H1 (cell line): Measurements from ENCODE around the gene RALGAPA2. TPM values are rescaled to one million over a fixed set of nuclear protein-coding genes. Genes with fewer than 3 reads are reported as not detected.

Experiments used
- CTCF ChIA-PET: fragments of 300-600 bp; sonication (Branson Sonifier 250); formaldehyde crosslinking; loops from one replicate; lab custom pipeline; 2021; ENCODE audit not compliant: partially characterized antibody; lab: Charles Lee
- POLR2A ChIA-PET: fragments of 300-600 bp; sonication (Branson Sonifier 250); formaldehyde crosslinking; loops from one replicate; lab custom pipeline; 2021; ENCODE audit warnings: inconsistent platforms; ENCODE audit not compliant: partially characterized antibody; lab: Charles Lee
- DNase-seq, 2 experiments: peaks; one replicate each; pipeline versions ENCODE4 v3.0.0 to v3.0.0-alpha.2; 2010 to 2022; ENCODE audit warnings: low spot score in 2 of 2, low read depth in 1 of 2, mixed read lengths in 1 of 2
- FAIRE-seq: peaks from 2 replicates; lab custom pipeline; 2011; peaks lifted over from hg19 to GRCh38; lab: Jason Lieb, UNC
- H2AFZ ChIP-seq: 2 replicates; pipeline ENCODE4 v1.8.1; 2012; ENCODE audit warnings: low read length, inconsistent platforms
- H2AK5ac ChIP-seq: 2 replicates; pipeline ENCODE4 v1.6.1; 2013; ENCODE audit warnings: low read depth, low read length
- H2BK120ac ChIP-seq: replicated peaks from 2 replicates; pipeline ENCODE3; 2013; ENCODE audit warnings: low read depth, low read length, inconsistent platforms
- H2BK12ac ChIP-seq: 2 replicates; pipeline ENCODE4 v1.6.1; 2013; ENCODE audit warnings: low read depth, low read length
- H2BK15ac ChIP-seq: 2 replicates; pipeline ENCODE4 v1.6.1; 2013; ENCODE audit warnings: low read length
- H2BK20ac ChIP-seq: 2 replicates; pipeline ENCODE4 v1.6.1; 2013; ENCODE audit warnings: low read length
- H2BK5ac ChIP-seq: 2 replicates; pipeline ENCODE4 v1.6.1; 2013; ENCODE audit warnings: low read depth, low read length
- H3K14ac ChIP-seq: 2 replicates; pipeline ENCODE4 v1.6.1; 2013; ENCODE audit warnings: inconsistent platforms; ENCODE audit not compliant: insufficient read length
- H3K18ac ChIP-seq: 2 replicates; pipeline ENCODE4 v1.6.1; 2013; ENCODE audit warnings: low read length; ENCODE audit errors: extremely low read depth
- H3K23ac ChIP-seq: 2 replicates; pipeline ENCODE4 v1.6.1; 2013; ENCODE audit warnings: inconsistent platforms; ENCODE audit not compliant: insufficient read length
- H3K23me2 ChIP-seq: 2 replicates; pipeline ENCODE4 v1.6.1; 2013; ENCODE audit warnings: low read depth, low read length
- H3K27ac ChIP-seq: 2 replicates; pipeline ENCODE4 v1.6.1; 2011; ENCODE audit warnings: low read depth, low read length, inconsistent platforms
- H3K27me3 ChIP-seq, 4 experiments: replicated peaks in 1 of 4; 1 replicate in 1 of 4; 2 replicates in 3 of 4; pipeline versions ENCODE4 v1.6.1 to v1.8.1; 2011 to 2013; ENCODE audit warnings: low read length in 3 of 4, mild to moderate bottlenecking in 3 of 4, inconsistent platforms in 2 of 4, mixed read lengths in 2 of 4, moderate library complexity in 1 of 4; ENCODE audit not compliant: control insufficient read depth in 3 of 4, insufficient read depth in 3 of 4; ENCODE audit errors: extremely low read depth in 1 of 4
- H3K36me3 ChIP-seq, 4 experiments: 2 replicates each; pipeline versions ENCODE4 v1.6.1 to v1.8.1; 2011 to 2013; ENCODE audit warnings: mild to moderate bottlenecking in 4 of 4, low read length in 3 of 4, moderate library complexity in 2 of 4, control low read depth in 1 of 4, inconsistent platforms in 1 of 4; ENCODE audit not compliant: insufficient read depth in 4 of 4, control insufficient read depth in 2 of 4
- H3K4ac ChIP-seq: replicated peaks from 2 replicates; pipeline ENCODE3; 2013; ENCODE audit warnings: low read length, low read depth, mixed read lengths, inconsistent platforms; ENCODE audit not compliant: insufficient read length
- H3K4me1 ChIP-seq, 4 experiments: replicated peaks in 1 of 4; 1 replicate in 1 of 4; 2 replicates in 3 of 4; pipeline versions ENCODE4 v1.6.1 to v1.8.1; 2011 to 2013; ENCODE audit warnings: low read length in 3 of 4, inconsistent platforms in 2 of 4, mixed read lengths in 1 of 4; ENCODE audit not compliant: insufficient read depth in 4 of 4, control insufficient read depth in 3 of 4
- H3K4me2 ChIP-seq, 2 experiments: 2 replicates each; pipeline versions ENCODE4 v1.6.1 to v1.8.1; 2011 to 2013; ENCODE audit warnings: low read depth in 2 of 2, low read length in 2 of 2, control low read depth in 1 of 2, inconsistent platforms in 1 of 2, mild to moderate bottlenecking in 1 of 2; ENCODE audit not compliant: insufficient read depth in 1 of 2
- H3K4me3 ChIP-seq, 4 experiments: fragments of 200-600, 300-600 bp in 1 of 4; sonication (generic), shearing (Covaris generic), sonication (Bioruptor Twin) in 1 of 4; 2 replicates each; pipeline versions ENCODE4 v1.5.1 to v1.8.1; 2011 to 2016; ENCODE audit warnings: low read length in 4 of 4, low read depth in 3 of 4, control low read depth in 2 of 4, inconsistent platforms in 2 of 4, mild to moderate bottlenecking in 2 of 4, mixed read lengths in 1 of 4, moderate library complexity in 1 of 4; ENCODE audit not compliant: insufficient read depth in 2 of 4; ENCODE audit errors: extremely low read depth in 1 of 4
- H3K56ac ChIP-seq: replicated peaks from 2 replicates; pipeline ENCODE3; 2013; ENCODE audit warnings: low read depth, mild to moderate bottlenecking, mixed read lengths, low read length, inconsistent platforms; ENCODE audit not compliant: insufficient read length
- H3K79me1 ChIP-seq: 2 replicates; pipeline ENCODE4 v1.6.1; 2013; ENCODE audit warnings: low read depth, low read length, control low read depth
- H3K79me2 ChIP-seq, 2 experiments: 2 replicates each; pipeline versions ENCODE4 v1.6.1 to v1.8.1; 2012 to 2013; ENCODE audit warnings: low read length in 2 of 2, mild to moderate bottlenecking in 2 of 2, inconsistent platforms in 1 of 2; ENCODE audit not compliant: insufficient read depth in 2 of 2, control insufficient read depth in 1 of 2
- H3K9ac ChIP-seq, 4 experiments: replicated peaks in 1 of 4; 1 replicate in 1 of 4; 2 replicates in 3 of 4; pipeline versions ENCODE4 v1.6.1 to v1.8.1; 2011 to 2013; ENCODE audit warnings: low read depth in 3 of 4, low read length in 3 of 4, control low read depth in 2 of 4, mild to moderate bottlenecking in 2 of 4, moderate library complexity in 2 of 4, inconsistent platforms in 1 of 4; ENCODE audit errors: extremely low read depth in 1 of 4
- H3K9me3 ChIP-seq, 2 experiments: 2 replicates each; pipeline versions ENCODE4 v1.6.1 to v1.8.1; 2012 to 2013; ENCODE audit warnings: mild to moderate bottlenecking in 2 of 2, moderate library complexity in 2 of 2, control low read depth in 1 of 2, inconsistent platforms in 1 of 2, low read depth in 1 of 2, low read length in 1 of 2, mixed read lengths in 1 of 2; ENCODE audit not compliant: insufficient read depth in 2 of 2
- H4K20me1 ChIP-seq, 2 experiments: replicated peaks in 1 of 2; 2 replicates each; pipeline versions ENCODE3 to v1.8.1; 2011 to 2013; ENCODE audit warnings: inconsistent platforms in 2 of 2, low read length in 2 of 2, mild to moderate bottlenecking in 1 of 2; ENCODE audit not compliant: insufficient read depth in 2 of 2, control insufficient read depth in 1 of 2
- H4K5ac ChIP-seq: 2 replicates; pipeline ENCODE4 v1.6.1; 2013; ENCODE audit warnings: low read length, low read depth, mixed read lengths, inconsistent platforms; ENCODE audit not compliant: insufficient read length
- H4K8ac ChIP-seq: 2 replicates; pipeline ENCODE4 v1.8.0; 2013; ENCODE audit warnings: mild to moderate bottlenecking, moderate library complexity, low read length, inconsistent platforms; ENCODE audit not compliant: insufficient read depth; ENCODE audit errors: extremely low read depth
- H4K91ac ChIP-seq: replicated peaks from 2 replicates; pipeline ENCODE3; 2013; ENCODE audit warnings: low read length, mixed read lengths, inconsistent platforms; ENCODE audit not compliant: insufficient read length
- CREB1 ChIP-seq: IDR thresholded peaks from 2 replicates; pipeline ENCODE4 v1.6.1; 2012; ENCODE audit warnings: inconsistent platforms
- CTBP2 ChIP-seq: IDR thresholded peaks from 2 replicates; pipeline ENCODE4 v1.7.0; 2011; ENCODE audit warnings: borderline replicate concordance, mild to moderate bottlenecking, moderate library complexity, mixed read lengths, low read length; ENCODE audit not compliant: insufficient read depth, insufficient read length
- EZH2 ChIP-seq: fragments of 200-600 bp; sonication (generic); IDR thresholded peaks from 2 replicates; pipeline ENCODE4 v1.7.1; 2012; ENCODE audit warnings: low read depth, mild to moderate bottlenecking, moderate library complexity, low read length, inconsistent platforms; ENCODE audit not compliant: severe bottlenecking
- HDAC2 ChIP-seq, 2 experiments: fragments of 300-600 bp in 1 of 2; sonication (generic) in 1 of 2; IDR thresholded peaks; 2 replicates each; pipeline ENCODE4 v1.6.1; 2011 to 2012; ENCODE audit warnings: low read depth in 2 of 2, low read length in 2 of 2, mild to moderate bottlenecking in 2 of 2, moderate library complexity in 2 of 2, borderline replicate concordance in 1 of 2, inconsistent platforms in 1 of 2
- JUND ChIP-seq: IDR thresholded peaks from 2 replicates; pipeline ENCODE4 v1.6.1; 2011; ENCODE audit warnings: mild to moderate bottlenecking, improper control_type of control experiment, low read length
- KDM1A ChIP-seq: fragments of 200-600, 300-600 bp; sonication (generic); IDR thresholded peaks from 2 replicates; pipeline ENCODE4 v1.7.1; 2016; ENCODE audit warnings: mild to moderate bottlenecking, low read length, borderline replicate concordance
- KDM5A ChIP-seq: fragments of 200-600 bp; IDR thresholded peaks from 2 replicates; pipeline ENCODE4 v1.7.1; 2012; ENCODE audit warnings: mild to moderate bottlenecking, low read length, inconsistent platforms, mixed read lengths
- PHF8 ChIP-seq: fragments of 200-600 bp; sonication (generic); conservative IDR thresholded peaks from 2 replicates; pipeline ENCODE4 v1.7.1; 2012; ENCODE audit warnings: low read depth, mild to moderate bottlenecking, inconsistent platforms, low read length, moderate library complexity
- POLR2A ChIP-seq, 2 experiments: IDR thresholded peaks; 1 replicate in 1 of 2; 2 replicates in 1 of 2; pipeline ENCODE4 v1.6.1; 2011; ENCODE audit warnings: low read depth in 2 of 2, low read length in 2 of 2, mild to moderate bottlenecking in 2 of 2; ENCODE audit errors: control extremely low read depth in 1 of 2
- POLR2AphosphoS5 ChIP-seq: IDR thresholded peaks from 2 replicates; pipeline ENCODE4 v1.6.1; 2011; ENCODE audit warnings: low read depth, low read length
- POU5F1 ChIP-seq: IDR thresholded peaks from 2 replicates; pipeline ENCODE4 v1.6.1; 2011; ENCODE audit warnings: low read depth, mild to moderate bottlenecking, low read length, moderate library complexity
- SIN3A ChIP-seq, 2 experiments: IDR thresholded peaks in 1 of 2; conservative IDR thresholded peaks in 1 of 2; 2 replicates each; pipeline ENCODE4 v1.6.1; 2011 to 2012; ENCODE audit warnings: low read length in 2 of 2, improper control_type of control experiment in 1 of 2, low read depth in 1 of 2, mild to moderate bottlenecking in 1 of 2
- SIRT6 ChIP-seq: IDR thresholded peaks from one replicate; pipeline ENCODE4 v1.7.1; 2012; ENCODE audit warnings: low read length, inconsistent platforms
- SP2 ChIP-seq: IDR thresholded peaks from 2 replicates; pipeline ENCODE4 v1.6.1; 2012; ENCODE audit warnings: mild to moderate bottlenecking, low read length, inconsistent platforms
- ZNF274 ChIP-seq: IDR thresholded peaks from 2 replicates; pipeline ENCODE4 v1.7.0; 2012; ENCODE audit warnings: low read length, borderline replicate concordance; ENCODE audit errors: extremely low read depth
- whole genome bisulfite sequencing, 2 experiments: shearing (Covaris generic) in 1 of 2; methylation state at CpG; one replicate each; pipeline versions ENCODE4 v1.1.6 to v1.1.7; 2013 to 2015; ENCODE audit warnings: low lambda C conversion rate in 2 of 2, mixed read lengths in 2 of 2, inconsistent platforms in 1 of 2, low coverage in 1 of 2, missing lambda C conversion rate in 1 of 2; ENCODE audit not compliant: insufficient replicate concordance in 2 of 2, insufficient coverage in 1 of 2, insufficient read length in 1 of 2; ENCODE audit errors: extremely low coverage in 1 of 2, missing lambda C conversion rate in 1 of 2; 5-methylcytosine and 5-hydroxymethylcytosine counted together
- polyA plus RNA-seq, 7 experiments: library from polyadenylated mRNA; depleted of rRNA in 3 of 7; stranded (reverse) in 5 of 7; unstranded in 2 of 7; fragments of >200 nt in 5 of 7; fragments of 200-250 nt in 2 of 7; gene quantifications; 1 replicate in 5 of 7; 2 replicates in 1 of 7; 4 replicates in 1 of 7; pipeline versions ENCODE4 v1.2.1 to v1.2.3, GENCODE V29; 2011 to 2013; ENCODE audit warnings: missing spikeins in 2 of 7, mixed read lengths in 2 of 7
- total RNA-seq: library from RNA; stranded (reverse); fragmentation: NEBNext Ultra II Directional; extraction: Animal tissue kit (Norgen Biotek cat#: 25700); gene quantifications from 2 replicates; pipeline ENCODE4 v1.2.1, GENCODE V29; 2021

RALGAPA2 gene
- total and polyA plus RNA-seq, 2 of the 8 experiments (the other 6 are each of a cell fraction or from before 2014, with no cell fraction given), result 5.1 to 25.5 TPM

- H4K20me1 ChIP-seq, result peaks cover 0 to 2% of the 10 kb centered on the region in 2 experiments
- H2BK12ac ChIP-seq, result no peak overlapping the region
- no peak overlapping the region for H2BK120ac ChIP-seq
- H3K27ac ChIP-seq, result no peak overlapping the region
- ChIA-PET POLR2A (no interaction called here), CTCF (no interaction called here)
- peaks cover under 1% of the 10 kb centered on the region; the same call in 1 of the 2 replicates for H3K23me2 ChIP-seq
- H3K79me1 ChIP-seq, result peaks cover 14% of the 10 kb centered on the region; the same call in 1 of the 2 replicates
- peaks cover 11 to 77% of the 10 kb centered on the region in 2 experiments for H3K79me2 ChIP-seq
- no peak overlapping the region for H3K4me2 ChIP-seq
- no peak overlapping the region for H4K5ac ChIP-seq
- H3K4ac ChIP-seq, result no peak overlapping the region
- H3K14ac ChIP-seq, result no peak overlapping the region
- no peak overlapping the region for H2BK20ac ChIP-seq
- H3K56ac ChIP-seq, result no peak overlapping the region
- H2BK5ac ChIP-seq, result no peak overlapping the region
- WGBS, 2 experiments, result 88% methylated on average over 6 of the region's 6 CpGs; no CpG with 5 or more reads in 1 of the 2 experiments
- H3K9me3 ChIP-seq, result no peaks in the 10 kb centered on the region
- FAIRE-seq (no peak), DNase-seq (no peak)
- H2AFZ ChIP-seq, result no peak overlapping the region
- no peak overlapping the region for H3K4me3 ChIP-seq
- H4K8ac ChIP-seq, result no peak overlapping the region
- no peak overlapping the region for H4K91ac ChIP-seq
- peaks cover 0 to 4% (median 1%) of the 10 kb centered on the region in 4 experiments; a peak in 2 of 7 replicates for H3K4me1 ChIP-seq
- H3K36me3 ChIP-seq, result no peaks in the 10 kb centered on the region
- no peak overlapping the region for H3K18ac ChIP-seq
- no peak overlapping the region for H3K9ac ChIP-seq
- no peaks in the 10 kb centered on the region; a peak in 1 of 7 replicates for H3K27me3 ChIP-seq
- H3K23ac ChIP-seq, result no peak overlapping the region
- no peak overlapping the region for H2BK15ac ChIP-seq
- no peak overlapping the region for H2AK5ac ChIP-seq
- no peak for TF ChIP-seq CREB1
- TF ChIP-seq EZH2, result no peak
- TF ChIP-seq ZNF274, result no peak
- TF ChIP-seq POU5F1, result no peak
- TF ChIP-seq CTBP2, result no peak
- no peak for TF ChIP-seq PHF8
- TF ChIP-seq SP2, result no peak
- no peak for TF ChIP-seq JUND
- no peak for TF ChIP-seq KDM1A
- TF ChIP-seq HDAC2 (IDR thresholded peaks at IDR 0.05; ENCODE audit: borderline replicate concordance in 1 of 2, low read depth in 2 of 2, low read length in 2 of 2), result no peak
- TF ChIP-seq SIRT6, result no peak
- no peak for TF ChIP-seq POLR2AphosphoS5
- no peak for TF ChIP-seq POLR2A (IDR thresholded peaks at IDR 0.05; ENCODE audit: control extremely low read depth in 1 of 2, low read depth in 2 of 2, low read length in 2 of 2)
- no peak for TF ChIP-seq KDM5A
- TF ChIP-seq SIN3A (conservative IDR thresholded peaks at IDR 0.05 in 1 of 2, IDR thresholded peaks at IDR 0.05 in 1 of 2; ENCODE audit: low read depth in 1 of 2, low read length in 2 of 2), result no peak
Measured at GRCh38 chr20:20706285-20706684, 6.2 kb downstream of the RALGAPA2 start.
